IPS DF 6.9 (cell line): Measurements from ENCODE around the gene LYZL6.

Experiments
- DNase-seq: peaks from one replicate; pipeline ENCODE4 v3.0.0-alpha.2; 2013; ENCODE audit warnings: low read depth, low spot score
- H3K27ac ChIP-seq: one replicate; pipeline ENCODE4 v1.5.1; 2013; ENCODE audit warnings: low read length, control low read depth
- H3K27me3 ChIP-seq: 2 replicates; pipeline ENCODE4 v1.6.1; 2013; ENCODE audit warnings: mild to moderate bottlenecking, low read length; ENCODE audit not compliant: control insufficient read depth, insufficient read depth
- H3K36me3 ChIP-seq: 2 replicates; pipeline ENCODE4 v1.6.1; 2013; ENCODE audit warnings: low read length; ENCODE audit not compliant: control insufficient read depth, insufficient read depth
- H3K4me1 ChIP-seq: 2 replicates; pipeline ENCODE4 v1.6.1; 2013; ENCODE audit warnings: low read length; ENCODE audit not compliant: control insufficient read depth, insufficient read depth
- H3K4me3 ChIP-seq: 2 replicates; pipeline ENCODE4 v1.5.1; 2013; ENCODE audit warnings: mild to moderate bottlenecking, low read length
- H3K9me3 ChIP-seq: 2 replicates; pipeline ENCODE4 v1.6.1; 2013; ENCODE audit warnings: low read length, inconsistent platforms; ENCODE audit not compliant: control insufficient read depth, insufficient read depth
- WGBS: extraction: QIAGEN DNeasy Blood & Tissue Kit; methylation state at CpG from one replicate; pipeline ENCODE4 v1.1.7; 2013; ENCODE audit warnings: mixed read lengths, missing lambda C conversion rate; ENCODE audit not compliant: insufficient read length, insufficient coverage; 5-methylcytosine and 5-hydroxymethylcytosine counted together

Gene LYZL6

DNA sequence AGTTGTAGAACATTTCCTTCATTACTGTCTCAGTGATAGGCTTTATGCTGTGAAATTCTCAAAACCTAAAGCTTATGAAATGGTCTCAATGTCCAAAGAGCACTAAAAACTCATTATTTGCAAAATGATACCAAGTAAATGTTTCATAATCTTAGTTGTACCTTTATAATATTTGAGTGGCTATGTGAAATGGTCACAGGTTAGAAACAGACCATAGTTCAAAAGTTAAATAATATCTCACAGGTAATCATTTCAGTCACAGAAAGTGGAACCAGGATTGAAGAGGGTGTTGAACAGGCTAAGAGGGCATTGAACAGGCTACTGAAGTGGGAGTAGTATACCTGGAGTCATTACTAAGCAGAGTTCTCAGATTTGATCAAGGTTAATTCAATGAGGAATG is 15.8 kb downstream of the LYZL6 start:
- Histone ChIP-seq H3K4me1 (no peaks in the 10 kb centered on the region), H3K27ac (no peak overlapping the region), H3K9me3 (no peaks in the 10 kb centered on the region), H3K4me3 (no peak overlapping the region), H3K27me3 (no peaks in the 10 kb centered on the region), H3K36me3 (no peaks in the 10 kb centered on the region)
- no peak for DNase-seq

- no peaks in the 10 kb centered on the region for H3K36me3 ChIP-seq
- no peaks in the 10 kb centered on the region for H3K4me1 ChIP-seq
- DNase-seq, result no peak
- H3K9me3 ChIP-seq, result no peaks in the 10 kb centered on the region
- no peak overlapping the region for H3K4me3 ChIP-seq
- no peak overlapping the region for H3K27ac ChIP-seq
- no CpG with 5 or more reads among the region's 6 CpGs for WGBS
- H3K27me3 ChIP-seq, result no peaks in the 10 kb centered on the region
Measured at GRCh38 chr17:35923609-35924114, 19.9 kb downstream of the LYZL6 start.

DNA sequence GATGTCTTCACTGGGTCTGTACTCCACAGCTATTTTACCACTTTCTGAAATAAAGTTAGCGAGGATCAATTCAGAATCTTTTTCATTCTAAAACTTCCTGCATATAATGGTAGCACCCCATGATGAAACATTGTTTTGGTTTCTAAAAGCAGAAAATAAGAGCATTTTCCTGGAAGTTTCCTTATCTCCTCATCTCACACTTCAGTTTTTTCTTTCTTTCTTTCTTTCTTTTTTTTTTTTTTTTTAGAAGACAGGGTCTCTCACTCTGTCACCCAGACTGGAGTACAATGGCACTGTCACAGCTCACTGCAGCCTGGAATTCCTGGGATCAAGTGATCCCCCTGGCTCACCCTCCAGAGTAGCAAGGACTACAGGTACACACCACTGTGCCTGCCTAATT is 23.3 kb downstream of the LYZL6 start:
- H3K27ac ChIP-seq, result no peak overlapping the region
- H3K4me1 ChIP-seq, result no peaks in the 10 kb centered on the region
- no peak overlapping the region for H3K4me3 ChIP-seq
- WGBS, result no CpG with 5 or more reads among the region's 1 CpG
- no peaks in the 10 kb centered on the region for H3K36me3 ChIP-seq
- DNase-seq, result no peak
- H3K27me3 ChIP-seq, result no peaks in the 10 kb centered on the region
- no peaks in the 10 kb centered on the region; the same call in none of the 2 replicates for H3K9me3 ChIP-seq

GRCh38 chr17:35918665-35919064 is 24.8 kb downstream of the LYZL6 start:
- H3K27ac ChIP-seq, result no peak overlapping the region
- DNase-seq, result no peak
- H3K36me3 ChIP-seq, result no peaks in the 10 kb centered on the region
- H3K4me3 ChIP-seq, result no peak overlapping the region
- no peaks in the 10 kb centered on the region; the same call in none of the 2 replicates for H3K9me3 ChIP-seq
- H3K27me3 ChIP-seq, result no peaks in the 10 kb centered on the region
- no CpG with 5 or more reads among the region's 3 CpGs for WGBS
- no peaks in the 10 kb centered on the region for H3K4me1 ChIP-seq

DNA sequence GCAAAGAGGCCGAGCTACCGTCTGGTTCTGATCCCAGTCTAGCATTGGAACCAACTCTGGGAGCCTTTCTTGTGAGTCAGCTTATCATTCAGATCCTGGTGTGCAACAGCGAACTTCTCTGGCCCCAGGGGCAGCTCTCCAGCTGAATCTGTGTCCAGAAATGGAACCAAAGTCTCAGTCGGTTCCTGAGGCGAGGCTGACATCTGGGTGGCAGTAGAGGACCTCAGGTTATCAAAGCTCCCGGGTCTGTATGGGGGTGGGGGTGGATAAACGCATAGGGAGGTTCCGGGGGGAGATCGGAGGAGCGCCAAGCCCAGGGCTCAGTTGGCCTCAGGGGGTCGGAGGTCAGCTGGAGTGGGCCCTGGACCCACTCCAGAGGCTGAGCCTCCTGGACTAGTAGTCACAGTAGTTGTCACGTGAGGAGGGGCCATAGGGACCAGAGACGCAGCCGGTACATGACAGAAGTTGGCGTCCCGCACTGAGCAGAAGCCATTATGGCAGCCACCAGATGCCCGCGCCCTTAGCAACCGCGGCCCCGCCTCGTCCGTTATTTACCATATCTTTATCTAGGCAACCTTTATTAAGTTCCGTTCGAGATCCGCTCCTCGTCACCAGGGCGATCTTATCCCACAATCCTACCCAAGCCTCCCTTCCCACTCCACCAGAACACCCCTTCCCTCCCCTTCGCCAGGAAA is 25.8 kb downstream of the LYZL6 start:
- WGBS, result no CpG with 5 or more reads among the region's 29 CpGs
- Histone ChIP-seq H3K27me3 (no peaks in the 10 kb centered on the region), H3K4me3 (no peak overlapping the region), H3K9me3 (no peaks in the 10 kb centered on the region; the same call in none of the 2 replicates), H3K4me1 (no peaks in the 10 kb centered on the region), H3K27ac (no peak overlapping the region), H3K36me3 (no peaks in the 10 kb centered on the region)
- DNase-seq, result no peak

DNA sequence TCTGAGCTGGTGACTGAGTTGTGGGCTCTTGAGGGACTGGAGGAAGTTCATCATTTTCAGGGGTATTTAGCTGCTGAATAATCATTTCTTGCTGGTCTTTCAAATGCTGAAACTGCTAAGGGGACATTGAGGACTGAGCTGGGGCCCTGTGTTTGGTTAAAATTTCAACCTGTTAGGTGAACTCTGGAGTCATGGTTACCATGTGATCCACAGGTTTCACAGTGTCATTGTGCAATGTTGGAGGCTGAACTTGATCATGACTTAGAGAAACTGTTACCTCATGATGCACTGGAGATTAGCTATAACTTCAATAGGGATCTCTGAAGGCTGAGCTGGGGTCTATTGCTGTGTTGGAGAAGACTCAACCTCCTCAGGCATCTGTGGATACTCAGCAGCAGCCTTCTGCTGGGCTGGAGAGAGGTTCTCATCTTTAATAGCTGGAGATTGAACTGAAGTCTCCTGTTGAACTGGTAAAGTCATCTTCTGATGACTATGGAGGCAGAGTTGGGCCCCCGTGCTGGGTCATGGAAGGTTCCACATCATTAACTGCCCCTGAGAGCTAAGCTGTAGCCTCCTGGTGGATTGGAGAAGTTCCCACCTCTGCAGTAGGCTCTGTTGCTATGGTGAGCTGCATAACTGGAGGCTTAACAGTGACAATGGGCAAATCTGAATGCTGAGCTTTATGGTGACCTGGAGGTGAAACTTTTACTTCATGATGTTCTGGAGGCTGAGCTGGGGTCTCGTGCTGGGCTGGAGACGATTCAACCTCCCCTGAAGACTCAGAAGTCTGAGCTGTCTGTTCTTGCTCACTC is 28.2 kb downstream of the LYZL6 start:
- DNase-seq, result no peak
- H3K36me3 ChIP-seq, result no peaks in the 10 kb centered on the region
- no peaks in the 10 kb centered on the region for H3K27me3 ChIP-seq
- WGBS, result no CpG with 5 or more reads among the region's 3 CpGs
- no peak overlapping the region for H3K4me3 ChIP-seq
- no peaks in the 10 kb centered on the region for H3K4me1 ChIP-seq
- H3K9me3 ChIP-seq, result no peaks in the 10 kb centered on the region; the same call in none of the 2 replicates
- H3K27ac ChIP-seq, result no peak overlapping the region

- H3K36me3 ChIP-seq, result no peaks in the 10 kb centered on the region
- H3K27ac ChIP-seq, result no peak overlapping the region
- WGBS, result no CpG with 5 or more reads among the region's 1 CpG
- no peaks in the 10 kb centered on the region for H3K4me1 ChIP-seq
- H3K9me3 ChIP-seq, result no peaks in the 10 kb centered on the region; the same call in none of the 2 replicates
- H3K4me3 ChIP-seq, result no peak overlapping the region
- no peaks in the 10 kb centered on the region for H3K27me3 ChIP-seq
- DNase-seq, result no peak
Measured at GRCh38 chr17:35914354-35914753, 29.2 kb downstream of the LYZL6 start.

GRCh38 chr17:35913609-35914008 is 29.9 kb downstream of the LYZL6 start:
- no CpG with 5 or more reads among the region's 4 CpGs for WGBS
- H3K36me3 ChIP-seq, result no peaks in the 10 kb centered on the region
- no peak overlapping the region for H3K4me3 ChIP-seq
- no peaks in the 10 kb centered on the region for H3K4me1 ChIP-seq
- no peak for DNase-seq
- H3K27me3 ChIP-seq, result no peaks in the 10 kb centered on the region
- H3K9me3 ChIP-seq, result no peaks in the 10 kb centered on the region; the same call in none of the 2 replicates
- no peak overlapping the region for H3K27ac ChIP-seq

DNA sequence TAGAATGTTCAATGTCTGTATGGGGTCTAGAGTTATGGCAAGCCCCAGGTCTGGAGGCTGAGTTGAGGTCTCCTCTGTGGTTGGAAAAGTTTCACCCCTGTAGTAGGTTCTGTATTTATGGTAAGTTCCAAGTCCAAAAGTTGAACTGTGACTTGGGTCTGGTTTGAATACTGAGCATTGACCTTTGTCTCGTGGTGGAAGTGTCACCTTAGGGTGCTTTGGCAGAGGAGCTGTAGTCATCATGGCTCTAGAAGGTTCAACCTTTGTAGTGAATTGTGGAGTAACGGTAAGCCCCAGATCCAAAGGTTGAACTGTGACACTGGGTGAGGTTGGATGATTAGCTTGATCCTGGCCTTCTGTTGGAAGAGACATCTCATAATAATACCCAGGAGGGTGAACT is 30.6 kb downstream of the LYZL6 start:
- no peak for DNase-seq
- H3K4me3 ChIP-seq, result no peak overlapping the region
- H3K36me3 ChIP-seq, result no peaks in the 10 kb centered on the region
- WGBS, result no CpG with 5 or more reads among the region's 2 CpGs
- H3K27ac ChIP-seq, result no peak overlapping the region
- H3K27me3 ChIP-seq, result no peaks in the 10 kb centered on the region
- no peaks in the 10 kb centered on the region for H3K4me1 ChIP-seq
- H3K9me3 ChIP-seq, result no peaks in the 10 kb centered on the region; the same call in none of the 2 replicates

DNA sequence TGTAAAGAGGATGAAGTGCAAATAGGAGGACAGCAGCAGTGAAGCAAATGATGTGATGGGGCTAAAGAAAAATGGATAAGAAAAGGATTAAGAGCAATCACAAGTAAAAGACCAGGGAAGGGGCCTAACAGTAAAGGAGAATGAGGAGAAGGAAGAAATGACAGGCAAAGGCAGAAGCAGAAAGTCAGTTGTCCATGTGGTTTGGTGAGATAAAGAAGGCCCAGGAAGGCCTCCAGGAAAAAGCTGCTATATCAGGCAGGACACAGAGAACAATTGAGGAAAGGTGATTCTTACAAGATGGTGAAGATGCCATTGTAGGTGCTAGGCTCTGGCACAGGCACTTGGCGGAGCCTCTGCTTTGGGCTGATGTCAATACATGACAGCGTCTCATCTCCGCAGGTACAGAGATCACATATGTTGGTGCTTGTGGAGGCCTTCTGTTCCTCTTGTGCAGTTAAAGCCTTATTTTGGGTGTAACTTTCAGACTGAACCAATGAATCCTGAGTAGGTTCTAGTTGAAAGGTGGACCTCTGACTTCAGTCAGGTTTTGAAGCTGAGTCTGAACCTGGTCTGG is 31.1 kb downstream of the LYZL6 start:
- no peak overlapping the region for H3K27ac ChIP-seq
- no peak overlapping the region for H3K4me3 ChIP-seq
- no peaks in the 10 kb centered on the region; the same call in none of the 2 replicates for H3K9me3 ChIP-seq
- DNase-seq, result no peak
- no CpG with 5 or more reads among the region's 3 CpGs for WGBS
- H3K27me3 ChIP-seq, result no peaks in the 10 kb centered on the region
- no peaks in the 10 kb centered on the region for H3K4me1 ChIP-seq
- no peaks in the 10 kb centered on the region for H3K36me3 ChIP-seq
